GM08714 (cell line): ENCODE data around the gene LDHA.

Source experiments
- H3K4me3 ChIP-seq: fragments of 200-500 bp; sonication (Bioruptor generic); 2 replicates; pipeline ENCODE4 v1.5.1; 2014; ENCODE audit warnings: mild to moderate bottlenecking, low read length, inconsistent platforms
- ZNF274 ChIP-seq: IDR thresholded peaks from 2 replicates; pipeline ENCODE4 v1.6.1; 2012; ENCODE audit warnings: mild to moderate bottlenecking, low read depth, low read length

LDHA gene

DNA sequence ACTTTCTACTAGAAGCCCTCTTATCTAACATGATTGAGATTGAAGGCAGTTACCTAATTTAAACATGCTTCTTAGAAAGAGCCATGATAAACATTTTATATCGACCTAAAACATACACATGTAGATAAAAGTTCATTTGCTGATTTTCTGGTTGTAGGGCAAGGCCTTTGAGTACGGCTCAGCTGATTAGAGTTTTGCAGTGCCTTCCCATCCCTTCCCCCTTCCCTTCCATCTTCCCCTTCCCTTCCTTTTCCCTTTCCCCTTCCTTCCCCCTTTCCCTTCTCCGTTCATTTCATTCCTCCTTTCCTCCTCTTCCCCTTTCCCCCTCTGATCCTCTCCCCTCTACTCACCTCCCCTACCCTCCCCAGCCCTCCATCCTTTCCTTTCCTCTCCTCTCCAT is 22.1 kb downstream of the LDHA start:
- no peak overlapping the region for H3K4me3 ChIP-seq
- TF ChIP-seq ZNF274 = no peak

DNA sequence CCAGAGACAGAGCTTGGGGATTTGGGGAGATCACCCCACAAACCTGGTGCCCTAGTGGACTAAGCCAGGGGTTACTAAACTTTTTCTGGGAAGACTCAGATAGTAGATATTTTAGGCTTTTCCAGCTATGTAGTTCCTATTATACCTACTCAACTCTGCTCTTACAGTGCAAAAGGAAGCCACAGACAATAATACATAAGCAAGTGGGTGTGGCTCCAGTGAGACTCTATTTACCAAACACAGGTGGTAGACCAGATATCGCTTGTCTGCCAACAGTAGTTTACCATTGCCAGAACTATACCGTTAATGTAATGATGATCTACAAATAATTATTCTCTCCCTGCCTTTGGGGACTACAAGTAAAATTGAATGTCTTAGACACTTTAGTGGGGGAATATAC is 24.7 kb downstream of the LDHA start:
- H3K4me3 ChIP-seq = no peak overlapping the region
- no peak for TF ChIP-seq ZNF274

DNA sequence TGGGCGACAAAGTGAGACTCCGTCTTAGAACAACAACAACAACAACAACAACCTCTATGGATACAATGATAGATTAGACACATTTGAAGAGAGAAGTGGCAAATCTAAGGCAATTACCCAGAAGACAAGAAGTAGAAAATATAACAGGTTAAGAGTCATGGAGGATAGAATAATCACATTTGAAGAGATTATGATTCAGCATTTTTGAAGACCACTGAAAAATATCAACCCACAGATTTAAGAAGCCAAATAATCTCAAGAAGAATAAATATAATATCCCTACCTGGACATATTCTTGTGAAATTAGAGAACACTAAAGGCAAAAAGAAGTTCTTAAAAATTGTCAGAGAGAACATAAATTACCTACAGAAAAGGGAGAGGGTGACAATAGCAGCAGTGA is 25.7 kb downstream of the LDHA start:
- TF ChIP-seq ZNF274 = no peak

DNA sequence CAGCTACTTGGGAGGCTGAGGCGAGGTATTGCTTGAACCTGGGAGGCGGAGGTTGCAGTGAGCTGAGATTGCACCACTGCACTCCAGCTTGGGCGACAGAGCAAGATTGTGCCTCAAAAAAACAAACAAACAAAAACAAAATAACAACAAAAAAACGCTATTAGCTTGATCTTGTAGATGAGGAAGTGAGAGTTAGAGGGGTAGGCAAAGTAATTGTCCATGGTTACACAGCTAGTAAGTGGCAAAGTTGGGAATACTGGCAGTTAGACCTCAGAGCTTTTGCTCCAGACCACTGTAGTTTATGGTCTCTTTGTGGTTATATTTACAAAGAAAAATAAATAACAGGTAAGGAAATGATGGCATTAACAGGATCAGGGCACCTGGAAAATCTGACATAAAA is 32.9 kb downstream of the LDHA start:
- H3K4me3 ChIP-seq = no peak overlapping the region
- no peak for TF ChIP-seq ZNF274

More for the DNA sequence above, 25.7 kb downstream of the LDHA start:
- H3K4me3 ChIP-seq = no peak overlapping the region

DNA sequence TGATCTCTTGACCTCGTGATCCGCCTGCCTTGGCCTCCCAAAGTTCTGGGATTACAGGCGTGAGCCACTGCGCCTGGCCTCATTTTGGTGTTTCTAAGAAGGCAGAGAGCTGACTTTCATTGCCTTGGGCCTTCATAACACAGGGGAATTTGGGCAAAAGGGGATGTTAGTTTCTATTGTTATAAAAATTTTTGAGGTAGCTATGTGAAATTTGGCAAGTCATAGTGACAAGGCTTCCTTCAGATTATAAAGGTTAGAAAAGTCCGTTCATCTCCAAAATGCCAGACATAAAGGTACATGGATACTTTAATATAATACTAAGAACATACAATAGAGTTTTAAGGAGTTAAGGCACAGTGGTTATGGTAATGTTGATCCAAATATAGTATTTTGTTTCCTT is 35.0 kb downstream of the LDHA start:
- no peak overlapping the region for H3K4me3 ChIP-seq
- no peak for TF ChIP-seq ZNF274

DNA sequence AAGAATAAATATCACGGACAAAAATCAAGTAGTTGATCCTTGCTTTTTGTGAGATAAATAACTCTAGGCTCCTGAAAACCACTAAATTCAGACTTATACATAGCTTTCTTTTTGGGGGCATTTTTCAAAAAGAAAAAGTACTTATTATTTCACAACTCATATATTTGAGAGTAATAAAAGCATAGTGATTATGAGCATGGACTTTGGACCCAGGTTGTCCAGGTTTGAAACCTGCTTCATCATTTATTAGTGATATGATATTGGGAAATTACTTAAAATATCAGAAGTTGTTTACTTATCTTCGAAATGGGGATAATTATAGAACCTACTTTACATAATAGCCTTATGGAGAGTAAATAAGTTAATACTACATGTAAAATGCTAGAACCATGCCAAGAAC is 44.3 kb downstream of the LDHA start:
- no peak overlapping the region for H3K4me3 ChIP-seq
- no peak for TF ChIP-seq ZNF274

DNA sequence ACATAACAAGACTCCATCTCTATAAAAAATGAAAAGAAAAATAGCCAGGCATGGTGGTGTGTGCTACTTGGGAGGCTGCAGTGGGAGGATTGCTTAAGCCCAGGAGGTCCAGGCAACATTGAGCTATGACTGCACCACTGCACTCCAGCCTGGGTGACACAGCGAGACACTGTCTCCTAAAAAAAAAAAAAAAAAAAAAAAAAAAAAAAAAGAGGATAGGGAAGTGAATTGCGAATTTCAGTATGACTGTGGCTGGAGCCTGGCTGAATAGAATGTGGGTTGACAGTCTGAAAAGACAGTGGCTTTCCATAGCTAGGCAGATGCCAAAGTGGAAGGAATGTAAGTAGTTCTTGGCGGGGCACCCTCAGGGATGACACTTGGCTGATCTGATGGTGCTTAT is 54.9 kb downstream of the LDHA start:
- TF ChIP-seq ZNF274 = no peak
- no peak overlapping the region for H3K4me3 ChIP-seq

DNA sequence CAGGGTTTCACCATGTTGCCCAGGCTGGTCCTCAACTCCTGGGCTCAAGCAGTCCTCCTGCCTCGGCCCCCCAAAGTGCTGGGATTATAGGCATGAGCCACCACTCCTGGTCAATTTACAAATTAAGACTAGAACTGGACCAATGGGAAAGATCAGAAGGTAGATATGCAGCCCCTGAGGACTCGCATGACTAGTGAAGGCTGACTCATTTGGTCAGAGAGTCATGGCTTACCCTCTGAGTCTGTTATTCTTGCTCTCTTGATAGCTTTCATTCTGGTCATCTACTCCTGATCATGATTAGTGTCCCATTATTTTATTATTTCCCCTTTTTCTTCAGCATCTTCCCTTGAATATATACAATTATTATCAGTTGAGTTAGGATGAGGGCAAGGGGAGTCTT is 58.6 kb downstream of the LDHA start:
- H3K4me3 ChIP-seq = no peak overlapping the region
- no peak for TF ChIP-seq ZNF274

DNA sequence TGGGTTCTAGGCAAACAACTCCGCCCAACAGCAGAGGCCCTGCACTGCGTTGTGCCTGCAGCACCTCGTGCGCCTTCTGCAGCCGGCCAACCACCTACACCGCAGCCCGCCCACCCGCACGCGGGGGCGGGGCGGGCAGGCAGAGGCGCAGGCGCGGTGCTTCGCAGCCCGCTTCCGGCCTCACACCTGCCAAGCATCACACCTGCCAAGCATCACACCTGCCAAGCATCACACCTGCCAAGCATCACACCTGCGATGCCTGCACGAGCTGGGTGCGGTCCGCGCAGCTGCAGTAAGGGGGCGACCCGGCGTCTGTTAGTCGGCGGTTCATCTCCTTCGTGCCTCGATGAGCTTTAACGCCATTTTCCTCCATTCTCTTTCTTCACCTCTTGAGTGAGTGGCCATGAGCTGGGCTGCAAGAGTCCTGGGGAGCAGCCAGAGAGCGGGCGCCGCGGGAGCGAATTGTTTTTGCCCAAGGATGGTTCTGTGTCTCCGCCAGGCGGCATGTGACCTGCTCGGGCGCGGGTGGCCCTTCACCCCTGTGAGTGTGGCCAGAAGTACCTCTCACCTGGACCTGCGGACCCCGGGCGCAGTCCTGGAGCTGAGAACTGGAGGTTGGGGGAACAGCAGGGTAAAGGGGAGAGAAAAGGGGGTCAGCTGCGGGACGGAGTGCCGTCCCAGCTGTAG is 61.5 kb downstream of the LDHA start, which contains the start of gene LDHAL6A:
Gene LDHAL6A (plus strand): TSS at position 171 of the 687 bp plus-strand sequence. CDS start 825 bp downstream, outside the sequence.
- no peak within 1 kb of the TSS; the same call in 1 of the 2 replicates for H3K4me3 ChIP-seq

DNA sequence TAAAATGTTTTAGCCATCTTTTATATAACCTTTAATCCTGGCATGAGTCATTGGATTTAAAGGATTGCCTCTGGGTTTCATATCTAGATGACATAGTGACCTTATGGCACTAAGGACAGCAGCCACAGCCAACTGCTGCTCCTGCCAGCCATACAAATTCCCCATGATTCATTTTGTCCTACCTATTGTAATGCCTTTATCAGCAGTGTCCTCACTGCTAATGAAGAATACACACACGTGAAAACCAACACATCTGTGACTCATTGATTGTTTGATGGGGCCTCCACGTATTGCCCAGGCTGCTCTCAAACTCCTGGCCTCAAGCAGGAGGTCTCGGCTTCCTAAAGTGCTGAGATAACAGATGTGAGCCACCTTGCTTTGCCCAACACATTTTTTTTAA is 63.1 kb downstream of the LDHA start:
- H3K4me3 ChIP-seq = no peak overlapping the region
- TF ChIP-seq ZNF274 = no peak

More for the DNA sequence above, 61.5 kb downstream of the LDHA start, which contains the start of gene LDHAL6A:
- TF ChIP-seq ZNF274 = no peak
